Neural progenitor cell (in vitro differentiated cells): ENCODE measurements around the gene SAMD4B.

ENCODE experiments used
- CTCF ChIP-seq: fragments of 200-600 bp; sonication (generic); IDR thresholded peaks from 2 replicates; pipeline ENCODE4 v1.5.1; 2017; ENCODE audit warnings: antibody characterized with exemption, mild to moderate bottlenecking
- EZH2phosphoT487 ChIP-seq: fragments of 200-600 bp; sonication (generic); IDR thresholded peaks from 2 replicates; pipeline ENCODE4 v1.6.1; 2017; ENCODE audit warnings: antibody characterized with exemption

GRCh38 chr19:39381910-39382611, 39.8 kb downstream of the SAMD4B start:
- TF ChIP-seq CTCF: no peak
- TF ChIP-seq EZH2phosphoT487: no peak
